Stomach (tissue), 9 donors: ENCODE measurements around the gene RRP15. TPM values are rescaled to one million over a fixed set of nuclear protein-coding genes. Genes with fewer than 3 reads are reported as not detected.

Source experiments
- DNase-seq, 2 donors: peaks; one replicate each; pipeline versions ENCODE4 v3.0.0 to v3.0.0-alpha.2; 2013 to 2019
- H3K27ac ChIP-seq, 5 donors: fragments of 200-600 bp in 4 of 5; sonication (generic) in 4 of 5; one replicate each; pipeline ENCODE4 v1.5.1; 2013 to 2019; ENCODE audit warnings: mild to moderate bottlenecking in 1 of 5, moderate library complexity in 1 of 5
- H3K27me3 ChIP-seq, 3 donors: fragments of 200-600 bp; sonication (generic); one replicate each; pipeline ENCODE4 v1.5.1; 2017 to 2019; ENCODE audit warnings: mixed run types in 1 of 3
- H3K36me3 ChIP-seq, 4 donors: fragments of 200-600 bp; sonication (generic); 1 replicate in 3 of 4; 2 replicates in 1 of 4; pipeline ENCODE4 v1.5.1; 2016 to 2019
- H3K4me1 ChIP-seq, 4 donors: fragments of 200-600 bp; sonication (generic); one replicate each; pipeline ENCODE4 v1.5.1; 2016 to 2019
- H3K4me3 ChIP-seq, 4 donors: fragments of 200-600 bp; sonication (generic) in 3 of 4; one replicate each; pipeline ENCODE4 v1.5.1; 2016 to 2019; ENCODE audit warnings: mild to moderate bottlenecking in 1 of 4
- H3K9me3 ChIP-seq, 4 donors: fragments of 200-600 bp; sonication (generic); one replicate each; pipeline ENCODE4 v1.5.1; 2016 to 2019
- CTCF ChIP-seq, 7 experiments: fragments of 450-650 bp in 4 of 7; fragments of 200-600 bp in 3 of 7; sonication (generic) in 3 of 7; IDR thresholded peaks; one replicate each; pipeline ENCODE4 v1.5.1; 2016 to 2019; ENCODE audit warnings: antibody characterized with exemption in 7 of 7, control low read depth in 2 of 7, mild to moderate bottlenecking in 1 of 7
- EP300 ChIP-seq: sonication (generic); formaldehyde crosslinking; IDR thresholded peaks from one replicate; pipeline ENCODE4 v1.6.1; 2017; ENCODE audit warnings: antibody characterized with exemption
- POLR2A ChIP-seq, 4 donors: fragments of 450-650 bp; IDR thresholded peaks; one replicate each; pipeline ENCODE4 v1.6.1; 2016; ENCODE audit warnings: antibody characterized with exemption in 4 of 4, control low read depth in 2 of 4, mild to moderate bottlenecking in 1 of 4, moderate library complexity in 1 of 4
- POLR2AphosphoS5 ChIP-seq, 3 donors: sonication (generic); formaldehyde crosslinking; IDR thresholded peaks; one replicate each; pipeline ENCODE4 v1.6.1; 2016; ENCODE audit warnings: antibody characterized with exemption in 3 of 3
- WGBS, 5 donors: extraction: QIAGEN DNeasy Blood & Tissue Kit in 3 of 5; methylation state at CpG; one replicate each; pipeline versions ENCODE4 v1.1.5 to v1.1.7; 2013 to 2018; 5-methylcytosine and 5-hydroxymethylcytosine counted together
- intact Hi-C: fragments of 100-400 bp; cut with DNase I; formaldehyde crosslinking; loops from one replicate; pipeline ENCODE4 v1.15.1; 2023; ENCODE audit warnings: low total_unique reads
- polyA plus RNA-seq, 3 donors: library from polyadenylated mRNA; stranded (reverse); fragments of 200-250 nt; gene quantifications; one replicate each; pipeline ENCODE4 v1.2.3, GENCODE V29; 2013
- total RNA-seq, 5 donors: library from RNA; depleted of rRNA; stranded (reverse); fragments of >200 nt; gene quantifications; one replicate each; pipeline versions ENCODE4 v1.1.0 to v1.2.3, GENCODE V29; 2014 to 2016
- donor health status: healthy with polysubstance abuse.
- donor health status: Bipolar disorder and iron deficiency.
- donor health status: healthy.

Gene RRP15
- total and polyA plus RNA-seq, 8 donors: 2.6 to 70.1 (median 8.9) TPM

DNA sequence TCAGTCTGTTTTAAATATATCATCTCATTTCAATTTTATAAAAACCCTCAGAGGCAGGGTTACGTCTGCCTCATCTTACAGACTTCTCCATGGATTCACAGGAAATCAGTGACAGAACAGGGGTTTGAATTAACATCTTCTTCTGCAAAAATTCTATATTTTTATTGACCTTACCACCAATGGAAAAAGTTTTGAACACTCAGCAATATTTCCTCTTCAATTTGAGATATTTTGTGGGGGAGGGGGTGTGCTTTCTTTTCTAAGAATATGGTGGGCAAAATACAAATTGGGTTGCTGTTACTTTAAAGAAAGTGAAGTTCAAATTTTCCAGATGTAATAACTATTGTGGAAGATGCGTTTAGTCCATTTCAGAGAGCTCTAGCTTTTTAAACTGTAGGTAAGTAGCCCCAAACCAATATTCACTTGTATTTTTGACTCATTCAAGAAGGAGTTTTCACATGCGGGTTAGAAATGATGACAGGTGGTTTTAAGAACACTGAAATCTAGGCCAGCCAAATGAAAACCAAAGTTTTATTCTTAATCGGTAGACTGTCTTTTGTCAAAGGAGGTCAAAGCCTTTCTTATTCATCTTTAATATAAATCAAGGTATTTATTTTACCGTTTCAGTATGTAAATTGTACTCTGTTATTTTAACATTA is 77.5 kb downstream of the RRP15 start:
- WGBS, 5 donors: 72 to 84% (median 82%) methylated on average over 5 of the region's 5 CpGs
- TF ChIP-seq POLR2A (IDR thresholded peaks at IDR 0.05): no peak
- no peak for TF ChIP-seq CTCF (IDR thresholded peaks at IDR 0.05)
- TF ChIP-seq POLR2AphosphoS5 (IDR thresholded peaks at IDR 0.05): no peak
- no peak for TF ChIP-seq EP300
- peaks cover 16 to 53% (median 32%) of the 10 kb centered on the region in 4 donors for H3K4me1 ChIP-seq

GRCh38 chr1:218363141-218363540 is 78.0 kb downstream of the RRP15 start:
- H3K27ac ChIP-seq: peak overlapping the region in 1 of 5 donors; percentile 10
- 55 to 67% (median 59%) methylated on average over 1 of the region's 1 CpG for WGBS, 5 donors
- no peaks in the 10 kb centered on the region for H3K36me3 ChIP-seq
- H3K27me3 ChIP-seq: no peaks in the 10 kb centered on the region
- peaks cover 20 to 53% (median 37%) of the 10 kb centered on the region in 4 donors for H3K4me1 ChIP-seq
- TF ChIP-seq POLR2A (IDR thresholded peaks at IDR 0.05) (no peak), POLR2AphosphoS5 (IDR thresholded peaks at IDR 0.05) (no peak), CTCF (IDR thresholded peaks at IDR 0.05) (no peak), EP300 (no peak)
- intact Hi-C loops: no loop called here
- H3K9me3 ChIP-seq: no peaks in the 10 kb centered on the region
- no peak overlapping the region for H3K4me3 ChIP-seq
- DNase-seq: no peak

More for the DNA sequence above, 77.5 kb downstream of the RRP15 start:
- Histone ChIP-seq H3K27ac (peak overlapping the region in 1 of 5 donors; percentile 10), H3K4me3 (no peak overlapping the region), H3K27me3 (no peaks in the 10 kb centered on the region), H3K36me3 (no peaks in the 10 kb centered on the region), H3K9me3 (no peaks in the 10 kb centered on the region)
- intact Hi-C loops: no loop called here
- no peak for DNase-seq

DNA sequence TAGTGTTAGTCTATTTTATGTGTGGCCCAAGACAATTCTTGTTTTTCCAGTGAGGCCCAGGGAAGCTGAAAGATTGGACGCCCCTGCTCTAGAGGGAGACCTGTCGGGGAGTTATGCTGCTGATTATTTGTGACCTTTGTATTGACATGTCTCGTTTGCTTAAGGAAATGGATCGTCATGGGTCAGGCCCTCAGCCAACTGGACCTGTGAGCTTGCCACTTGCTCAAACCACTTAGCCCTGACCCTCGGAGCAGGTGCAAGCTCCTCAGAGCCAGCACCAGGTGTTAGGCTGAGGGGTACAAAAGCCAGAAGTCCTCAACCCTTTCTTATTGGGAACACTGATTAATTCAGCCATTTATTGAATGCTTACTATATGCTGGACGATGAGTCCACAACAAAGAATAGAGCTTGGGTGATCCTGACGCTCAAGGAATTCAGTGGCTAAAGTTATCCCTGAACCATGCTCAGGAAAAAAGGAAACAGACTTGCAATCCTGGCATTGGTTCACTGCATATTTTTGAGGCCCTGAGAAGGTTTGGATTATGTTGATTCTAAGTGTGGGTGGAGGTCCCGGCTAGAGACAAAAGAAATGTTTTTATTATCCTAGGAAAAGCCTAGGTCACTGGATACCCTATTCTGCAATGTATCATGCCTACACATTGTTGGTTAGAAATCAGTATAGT is 79.1 kb downstream of the RRP15 start:
- Histone ChIP-seq H3K4me1 (peaks cover 20 to 53% (median 39%) of the 10 kb centered on the region in 4 donors), H3K4me3 (no peak overlapping the region), H3K27me3 (no peaks in the 10 kb centered on the region), H3K27ac (peak overlapping the region in 3 of 5 donors; percentile 8 to 52 (median 36)), H3K9me3 (no peaks in the 10 kb centered on the region), H3K36me3 (no peaks in the 10 kb centered on the region)
- intact Hi-C loops: no loop called here
- peak in 1 of 2 donors; percentile 42 for DNase-seq
- WGBS, 5 donors: 38 to 52% (median 48%) methylated on average over 8 of the region's 8 CpGs
- TF ChIP-seq POLR2A (IDR thresholded peaks at IDR 0.05) (no peak), EP300 (no peak), POLR2AphosphoS5 (IDR thresholded peaks at IDR 0.05) (no peak), CTCF (IDR thresholded peaks at IDR 0.05) (no peak)

GRCh38 chr1:218365226-218365999 is 80.3 kb downstream of the RRP15 start:
- Histone ChIP-seq H3K9me3 (no peaks in the 10 kb centered on the region), H3K27me3 (no peaks in the 10 kb centered on the region), H3K4me1 (peaks cover 25 to 60% (median 39%) of the 10 kb centered on the region in 4 donors), H3K27ac (peak overlapping the region in 4 of 5 donors; percentile 21 to 52 (median 31)), H3K36me3 (no peaks in the 10 kb centered on the region), H3K4me3 (no peak overlapping the region)
- TF ChIP-seq POLR2AphosphoS5 (IDR thresholded peaks at IDR 0.05) (peak in 1 of 3 donors; percentile 17), POLR2A (IDR thresholded peaks at IDR 0.05) (no peak), CTCF (IDR thresholded peaks at IDR 0.05) (no peak), EP300 (no peak)
- intact Hi-C loops: no loop called here
- 77 to 87% (median 80%) methylated on average over 15 of the region's 15 CpGs for WGBS, 5 donors
- no peak for DNase-seq
